ENCODE results near the gene MOGAT2. TPM values are rescaled to one million over a fixed set of nuclear protein-coding genes. Genes with fewer than 3 reads are reported as not detected.

The MOGAT2 gene
- total RNA-seq, 1 experiment from 2014 or later = not detected

DNA sequence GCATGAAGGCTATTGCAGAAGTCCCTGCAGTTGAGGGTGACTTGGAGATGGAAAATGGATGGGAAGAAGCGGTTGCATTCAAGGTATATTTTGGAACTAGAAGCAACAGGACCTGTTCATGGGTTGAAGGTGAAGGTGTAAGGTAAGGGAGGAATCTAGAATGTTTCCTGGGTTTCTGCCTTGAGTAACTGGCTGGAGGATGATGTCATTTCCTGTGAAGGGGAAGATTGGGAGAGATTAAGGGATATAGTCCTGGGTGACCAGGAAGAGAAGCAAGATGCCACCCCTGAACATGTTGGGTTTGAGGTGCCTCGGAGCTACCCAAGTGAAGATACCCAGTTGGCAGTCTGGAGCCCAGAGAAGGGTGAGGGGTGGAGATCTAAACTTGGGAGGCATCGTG is 12.1 kb upstream of the MOGAT2 start:
- Histone ChIP-seq H3F3A (ENCODE audit: low read length, unreplicated experiment) (no peaks in the 10 kb centered on the region), H3K9me2 (replicated peaks; ENCODE audit: low read length) (no peaks in the 10 kb centered on the region), H3K4me2 (ENCODE audit: low read length) (no peak overlapping the region), H4K20me1 (ENCODE audit: low read length) (no peaks in the 10 kb centered on the region), H3K27ac (ENCODE audit: low read length) (no peak overlapping the region), H3K4me1 (ENCODE audit: insufficient read depth, low read length) (no peaks in the 10 kb centered on the region), H3K27me3 (ENCODE audit: low read length) (no peaks in the 10 kb centered on the region), H2AFZ (ENCODE audit: low read length) (peak overlapping the region; percentile 44; the same call in 1 of the 2 replicates), H3K9me3 (ENCODE audit: low read length) (no peaks in the 10 kb centered on the region), H3K4me3 (ENCODE audit: low read length) (no peak overlapping the region), H3K79me2 (ENCODE audit: low read length) (no peaks in the 10 kb centered on the region), H3K36me3 (ENCODE audit: low read depth, low read length) (no peaks in the 10 kb centered on the region), H3K9ac (ENCODE audit: low read length) (no peak overlapping the region)
- DNase-seq (no peak), ATAC-seq (no peak)
- ChIA-PET POLR2A (ENCODE audit: unreplicated experiment) (no interaction called here), CTCF (interaction anchor here (0.6 to 1.1 kb wide), 5 partner anchors 15 to 108 kb away, joined by 3 to 6 read pairs (median 3); no protein-coding TSS in a partner anchor)
- no TSS peak for BruUV-seq (replicated peaks)
- intact Hi-C loops (cut with micrococcal nuclease) = loop anchor here (5.0 kb wide), 2 partner anchors 103 to 162 kb away; no protein-coding TSS in a partner anchor
- no peak for TF ChIP-seq EZH2 (IDR thresholded peaks at IDR 0.05; ENCODE audit: low read length, unreplicated experiment)

DNA sequence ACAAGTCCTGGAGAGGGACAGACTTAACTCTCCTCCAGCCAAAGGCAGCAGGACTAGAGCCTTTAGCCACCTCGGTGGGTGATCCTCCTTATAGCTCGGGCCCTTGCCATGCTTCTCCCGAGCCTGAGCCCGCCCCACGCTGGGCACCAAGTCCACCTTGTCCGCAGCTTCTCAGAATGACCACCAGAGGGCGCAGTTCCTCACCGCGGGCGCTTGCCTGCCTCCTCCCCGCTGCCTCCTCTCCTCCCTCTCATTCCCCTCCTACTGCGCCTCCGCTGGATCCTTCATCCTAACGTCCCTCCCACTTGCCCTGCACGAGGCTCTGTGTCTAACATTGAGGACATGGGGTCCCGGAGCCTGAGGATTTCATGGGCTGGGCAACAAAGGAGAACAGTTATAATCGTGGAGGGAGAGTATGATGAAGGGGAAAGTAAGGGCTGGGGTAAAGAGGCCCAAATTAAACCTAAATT is 11.3 kb upstream of the MOGAT2 start:
- H3K4me3 ChIP-seq (ENCODE audit: low read length) = no peak overlapping the region
- intact Hi-C loops (cut with micrococcal nuclease) = loop anchor here (5.0 kb wide), 2 partner anchors 104 to 161 kb away; no protein-coding TSS in a partner anchor
- H3K4me1 ChIP-seq (ENCODE audit: insufficient read depth, low read length) = no peaks in the 10 kb centered on the region
- H2AFZ ChIP-seq (ENCODE audit: low read length) = peak overlapping the region; percentile 54; the same call in 1 of the 2 replicates
- DNase-seq (peak; percentile 81), ATAC-seq (peak; percentile 99)
- no TSS peak for BruUV-seq (replicated peaks)
- H3K36me3 ChIP-seq (ENCODE audit: low read depth, low read length) = no peaks in the 10 kb centered on the region
- no peaks in the 10 kb centered on the region for H3F3A ChIP-seq (ENCODE audit: low read length, unreplicated experiment)
- H3K27me3 ChIP-seq (ENCODE audit: low read length) = no peaks in the 10 kb centered on the region
- ChIA-PET CTCF (interaction anchor here (0.7 to 1.1 kb wide), 4 partner anchors 16 to 108 kb away, joined by 3 to 6 read pairs (median 4); no protein-coding TSS in a partner anchor), POLR2A (ENCODE audit: unreplicated experiment) (no interaction called here)
- H3K27ac ChIP-seq (ENCODE audit: low read length) = no peak overlapping the region
- peak overlapping the region; percentile 30 for H3K4me2 ChIP-seq (ENCODE audit: low read length)
- H4K20me1 ChIP-seq (ENCODE audit: low read length) = no peaks in the 10 kb centered on the region
- TF ChIP-seq, protein P1, sequence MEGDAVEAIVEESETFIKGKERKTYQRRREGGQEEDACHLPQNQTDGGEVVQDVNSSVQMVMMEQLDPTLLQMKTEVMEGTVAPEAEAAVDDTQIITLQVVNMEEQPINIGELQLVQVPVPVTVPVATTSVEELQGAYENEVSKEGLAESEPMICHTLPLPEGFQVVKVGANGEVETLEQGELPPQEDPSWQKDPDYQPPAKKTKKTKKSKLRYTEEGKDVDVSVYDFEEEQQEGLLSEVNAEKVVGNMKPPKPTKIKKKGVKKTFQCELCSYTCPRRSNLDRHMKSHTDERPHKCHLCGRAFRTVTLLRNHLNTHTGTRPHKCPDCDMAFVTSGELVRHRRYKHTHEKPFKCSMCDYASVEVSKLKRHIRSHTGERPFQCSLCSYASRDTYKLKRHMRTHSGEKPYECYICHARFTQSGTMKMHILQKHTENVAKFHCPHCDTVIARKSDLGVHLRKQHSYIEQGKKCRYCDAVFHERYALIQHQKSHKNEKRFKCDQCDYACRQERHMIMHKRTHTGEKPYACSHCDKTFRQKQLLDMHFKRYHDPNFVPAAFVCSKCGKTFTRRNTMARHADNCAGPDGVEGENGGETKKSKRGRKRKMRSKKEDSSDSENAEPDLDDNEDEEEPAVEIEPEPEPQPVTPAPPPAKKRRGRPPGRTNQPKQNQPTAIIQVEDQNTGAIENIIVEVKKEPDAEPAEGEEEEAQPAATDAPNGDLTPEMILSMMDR (conservative IDR thresholded peaks at IDR 0.05; ENCODE audit: low read depth, low read length) = peak; percentile 93
- TF ChIP-seq EZH2phosphoT487 (IDR thresholded peaks at IDR 0.05; ENCODE audit: borderline replicate concordance, low read length) (no peak), EZH2 (IDR thresholded peaks at IDR 0.05; ENCODE audit: low read length, unreplicated experiment) (no peak)
- H3K79me2 ChIP-seq (ENCODE audit: low read length) = no peaks in the 10 kb centered on the region
- H3K9me3 ChIP-seq (ENCODE audit: low read length) = no peaks in the 10 kb centered on the region
- H3K9ac ChIP-seq (ENCODE audit: low read length) = no peak overlapping the region
- H3K9me2 ChIP-seq (replicated peaks; ENCODE audit: low read length) = no peaks in the 10 kb centered on the region

DNA sequence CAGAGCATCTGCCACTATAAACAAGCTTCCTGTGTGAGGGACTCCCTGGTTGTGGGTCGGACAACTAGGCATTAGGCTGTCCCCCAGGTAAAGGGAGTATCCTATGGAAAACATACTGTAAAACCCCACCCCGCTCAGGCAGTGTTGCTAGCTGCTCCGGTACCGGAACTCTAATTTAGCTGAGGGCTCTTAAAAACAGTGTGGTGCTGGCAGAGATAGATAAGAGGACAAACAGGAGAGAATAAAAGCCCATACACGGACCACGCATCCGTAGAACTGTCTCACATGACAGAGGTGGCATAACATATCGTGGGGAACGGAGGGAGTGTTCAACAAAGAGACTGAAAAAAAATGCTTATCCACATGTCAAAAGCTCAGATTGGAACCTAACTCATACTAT is 3.4 kb upstream of the MOGAT2 start:
- intact Hi-C loops (cut with micrococcal nuclease) = no loop called here
- no peak for ATAC-seq
- Histone ChIP-seq H3K9me3 (ENCODE audit: low read length) (no peaks in the 10 kb centered on the region), H3K9ac (ENCODE audit: low read length) (no peak overlapping the region), H3K4me3 (ENCODE audit: low read length) (no peak overlapping the region), H3K4me2 (ENCODE audit: low read length) (no peak overlapping the region), H3K9me2 (replicated peaks; ENCODE audit: low read length) (no peaks in the 10 kb centered on the region), H2AFZ (ENCODE audit: low read length) (no peak overlapping the region), H3K4me1 (ENCODE audit: insufficient read depth, low read length) (no peaks in the 10 kb centered on the region), H3K27ac (ENCODE audit: low read length) (no peak overlapping the region), H3F3A (ENCODE audit: low read length, unreplicated experiment) (no peaks in the 10 kb centered on the region), H4K20me1 (ENCODE audit: low read length) (no peaks in the 10 kb centered on the region), H3K27me3 (ENCODE audit: low read length) (no peaks in the 10 kb centered on the region), H3K79me2 (ENCODE audit: low read length) (no peaks in the 10 kb centered on the region), H3K36me3 (ENCODE audit: low read depth, low read length) (no peaks in the 10 kb centered on the region)
- CTCF ChIA-PET = no interaction called here
- no peak for DNase-seq
- no TSS peak for BruUV-seq (replicated peaks)
- POLR2A ChIA-PET (ENCODE audit: unreplicated experiment) = no interaction called here
- TF ChIP-seq EZH2phosphoT487 (IDR thresholded peaks at IDR 0.05; ENCODE audit: borderline replicate concordance, low read length) (no peak), EZH2 (IDR thresholded peaks at IDR 0.05; ENCODE audit: low read length, unreplicated experiment) (no peak)
- TF ChIP-seq, protein P1 (conservative IDR thresholded peaks at IDR 0.05; ENCODE audit: low read depth, low read length) = no peak
